Measurements from ENCODE around the gene HAPLN1.

Gene HAPLN1

DNA sequence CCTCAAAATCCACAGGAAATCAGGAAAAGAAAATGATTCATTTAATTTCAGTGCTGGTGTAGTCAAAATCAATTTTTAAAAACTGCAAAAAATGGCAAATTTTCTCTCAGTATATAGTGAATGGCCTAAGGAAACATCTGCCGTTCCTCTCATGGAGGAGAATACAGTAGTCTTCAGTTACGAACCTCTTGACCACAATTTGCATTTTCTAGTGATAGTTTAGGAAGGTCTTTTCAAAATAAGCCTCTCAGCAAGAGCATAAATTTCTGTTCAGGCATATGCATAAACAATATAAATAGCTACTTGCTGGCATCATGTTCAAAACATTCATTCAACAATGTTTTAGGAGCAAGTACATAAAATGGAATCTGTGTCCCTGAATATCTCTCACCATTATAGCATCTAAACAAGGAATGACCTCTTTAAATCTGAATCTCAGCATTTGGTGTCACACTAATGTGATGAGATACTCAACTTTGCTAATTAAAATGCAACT, 33.5 kb downstream of the HAPLN1 start:
- TF ChIP-seq EP300 (IDR thresholded peaks at IDR 0.05; ENCODE audit: borderline replicate concordance) (no peak), TAF1 (IDR thresholded peaks at IDR 0.05; ENCODE audit: low read depth) (no peak), TEAD4 (IDR thresholded peaks at IDR 0.05) (no peak), CEBPB (IDR thresholded peaks at IDR 0.05) (no peak), EGR1 (IDR thresholded peaks at IDR 0.05) (no peak), TCF12 (IDR thresholded peaks at IDR 0.05; ENCODE audit: low read depth) (no peak), ZBTB7A (IDR thresholded peaks at IDR 0.05; ENCODE audit: low read depth) (no peak), NFIC (IDR thresholded peaks at IDR 0.05) (no peak), FOXM1 (IDR thresholded peaks at IDR 0.05; ENCODE audit: borderline replicate concordance, low read depth) (no peak), RAD21 (IDR thresholded peaks at IDR 0.05; ENCODE audit: low read depth) (no peak)
- TF ChIP-seq, protein P1, sequence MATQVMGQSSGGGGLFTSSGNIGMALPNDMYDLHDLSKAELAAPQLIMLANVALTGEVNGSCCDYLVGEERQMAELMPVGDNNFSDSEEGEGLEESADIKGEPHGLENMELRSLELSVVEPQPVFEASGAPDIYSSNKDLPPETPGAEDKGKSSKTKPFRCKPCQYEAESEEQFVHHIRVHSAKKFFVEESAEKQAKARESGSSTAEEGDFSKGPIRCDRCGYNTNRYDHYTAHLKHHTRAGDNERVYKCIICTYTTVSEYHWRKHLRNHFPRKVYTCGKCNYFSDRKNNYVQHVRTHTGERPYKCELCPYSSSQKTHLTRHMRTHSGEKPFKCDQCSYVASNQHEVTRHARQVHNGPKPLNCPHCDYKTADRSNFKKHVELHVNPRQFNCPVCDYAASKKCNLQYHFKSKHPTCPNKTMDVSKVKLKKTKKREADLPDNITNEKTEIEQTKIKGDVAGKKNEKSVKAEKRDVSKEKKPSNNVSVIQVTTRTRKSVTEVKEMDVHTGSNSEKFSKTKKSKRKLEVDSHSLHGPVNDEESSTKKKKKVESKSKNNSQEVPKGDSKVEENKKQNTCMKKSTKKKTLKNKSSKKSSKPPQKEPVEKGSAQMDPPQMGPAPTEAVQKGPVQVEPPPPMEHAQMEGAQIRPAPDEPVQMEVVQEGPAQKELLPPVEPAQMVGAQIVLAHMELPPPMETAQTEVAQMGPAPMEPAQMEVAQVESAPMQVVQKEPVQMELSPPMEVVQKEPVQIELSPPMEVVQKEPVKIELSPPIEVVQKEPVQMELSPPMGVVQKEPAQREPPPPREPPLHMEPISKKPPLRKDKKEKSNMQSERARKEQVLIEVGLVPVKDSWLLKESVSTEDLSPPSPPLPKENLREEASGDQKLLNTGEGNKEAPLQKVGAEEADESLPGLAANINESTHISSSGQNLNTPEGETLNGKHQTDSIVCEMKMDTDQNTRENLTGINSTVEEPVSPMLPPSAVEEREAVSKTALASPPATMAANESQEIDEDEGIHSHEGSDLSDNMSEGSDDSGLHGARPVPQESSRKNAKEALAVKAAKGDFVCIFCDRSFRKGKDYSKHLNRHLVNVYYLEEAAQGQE (IDR thresholded peaks at IDR 0.05; ENCODE audit: low read depth) = no peak
- TF ChIP-seq, protein P2, sequence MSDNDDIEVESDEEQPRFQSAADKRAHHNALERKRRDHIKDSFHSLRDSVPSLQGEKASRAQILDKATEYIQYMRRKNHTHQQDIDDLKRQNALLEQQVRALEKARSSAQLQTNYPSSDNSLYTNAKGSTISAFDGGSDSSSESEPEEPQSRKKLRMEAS (IDR thresholded peaks at IDR 0.05) = no peak

DNA sequence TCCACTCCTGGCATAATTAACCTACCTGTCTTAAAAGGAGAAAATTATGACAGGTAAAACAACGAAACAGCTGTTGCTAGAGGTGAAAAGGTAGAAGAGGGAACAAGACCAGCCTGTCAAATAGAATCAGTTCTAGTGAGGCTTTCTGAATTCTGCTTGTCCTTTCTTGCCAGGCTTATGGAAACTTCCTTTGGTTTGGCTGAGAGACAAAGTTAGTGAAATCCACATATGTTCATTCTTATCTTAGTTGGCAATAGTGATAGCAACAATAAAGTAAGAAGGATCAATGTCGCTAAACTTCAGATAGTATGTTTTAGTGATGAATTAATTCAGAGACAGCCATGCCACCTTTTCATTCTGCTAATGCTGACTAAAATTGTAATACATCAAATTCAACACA, 34.4 kb downstream of the HAPLN1 start:
- TF ChIP-seq CREB1 (IDR thresholded peaks at IDR 0.05; ENCODE audit: low read depth) = no peak
- TF ChIP-seq ZBTB7A (IDR thresholded peaks at IDR 0.05; ENCODE audit: low read depth) = no peak
- TF ChIP-seq, protein P1 (IDR thresholded peaks at IDR 0.05; ENCODE audit: low read depth) = no peak
- no peak for TF ChIP-seq TCF12 (IDR thresholded peaks at IDR 0.05; ENCODE audit: low read depth)
- no peak for TF ChIP-seq NFIC (IDR thresholded peaks at IDR 0.05)
- TF ChIP-seq YY1 (IDR thresholded peaks at IDR 0.05; ENCODE audit: low read depth) = no peak
- no peak for TF ChIP-seq TAF1 (IDR thresholded peaks at IDR 0.05; ENCODE audit: low read depth)
- no peak for TF ChIP-seq TEAD4 (IDR thresholded peaks at IDR 0.05)
- no peak for TF ChIP-seq EP300 (IDR thresholded peaks at IDR 0.05; ENCODE audit: borderline replicate concordance)
- TF ChIP-seq, protein P3, sequence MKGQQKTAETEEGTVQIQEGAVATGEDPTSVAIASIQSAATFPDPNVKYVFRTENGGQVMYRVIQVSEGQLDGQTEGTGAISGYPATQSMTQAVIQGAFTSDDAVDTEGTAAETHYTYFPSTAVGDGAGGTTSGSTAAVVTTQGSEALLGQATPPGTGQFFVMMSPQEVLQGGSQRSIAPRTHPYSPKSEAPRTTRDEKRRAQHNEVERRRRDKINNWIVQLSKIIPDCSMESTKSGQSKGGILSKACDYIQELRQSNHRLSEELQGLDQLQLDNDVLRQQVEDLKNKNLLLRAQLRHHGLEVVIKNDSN (IDR thresholded peaks at IDR 0.05) = no peak
- TF ChIP-seq FOXM1 (IDR thresholded peaks at IDR 0.05; ENCODE audit: borderline replicate concordance, low read depth) = no peak
- no peak for TF ChIP-seq RAD21 (IDR thresholded peaks at IDR 0.05; ENCODE audit: low read depth)
- TF ChIP-seq CEBPB (IDR thresholded peaks at IDR 0.05) = no peak
- TF ChIP-seq EGR1 (IDR thresholded peaks at IDR 0.05) = no peak
- TF ChIP-seq, protein P2 (IDR thresholded peaks at IDR 0.05) = no peak

DNA sequence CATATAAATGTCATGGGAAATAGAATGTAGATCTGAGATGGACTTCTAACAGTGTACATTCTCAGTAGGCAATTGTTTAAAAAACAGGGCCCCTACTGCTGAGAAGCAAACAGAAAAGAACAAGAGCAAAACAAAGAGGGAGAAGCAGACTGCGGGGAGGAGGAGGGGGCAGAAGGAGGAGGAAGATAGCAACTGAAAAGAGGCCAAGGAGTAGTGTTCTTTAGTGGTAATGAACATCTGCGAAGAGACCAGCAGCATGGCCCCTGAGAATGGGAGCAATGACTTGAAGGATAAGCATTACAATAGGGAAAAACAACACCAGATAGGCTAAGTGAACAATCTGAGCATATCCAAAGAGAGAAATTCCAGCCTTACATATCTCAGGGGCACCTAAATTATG, 36.8 kb downstream of the HAPLN1 start:
- TF ChIP-seq RAD21 (IDR thresholded peaks at IDR 0.05; ENCODE audit: low read depth) (no peak), TCF12 (IDR thresholded peaks at IDR 0.05; ENCODE audit: low read depth) (no peak), TAF1 (IDR thresholded peaks at IDR 0.05; ENCODE audit: low read depth) (no peak), TEAD4 (IDR thresholded peaks at IDR 0.05) (no peak), CREB1 (IDR thresholded peaks at IDR 0.05; ENCODE audit: low read depth) (no peak), CEBPB (IDR thresholded peaks at IDR 0.05) (no peak), EGR1 (IDR thresholded peaks at IDR 0.05) (no peak), YY1 (IDR thresholded peaks at IDR 0.05; ENCODE audit: low read depth) (no peak), EP300 (IDR thresholded peaks at IDR 0.05; ENCODE audit: borderline replicate concordance) (no peak), NFIC (IDR thresholded peaks at IDR 0.05) (no peak), ZBTB7A (IDR thresholded peaks at IDR 0.05; ENCODE audit: low read depth) (no peak), FOXM1 (IDR thresholded peaks at IDR 0.05; ENCODE audit: borderline replicate concordance, low read depth) (no peak)
- TF ChIP-seq, protein P3 (IDR thresholded peaks at IDR 0.05) = no peak
- TF ChIP-seq, protein P1 (IDR thresholded peaks at IDR 0.05; ENCODE audit: low read depth) = no peak
- TF ChIP-seq, protein P2 (IDR thresholded peaks at IDR 0.05) = no peak

DNA sequence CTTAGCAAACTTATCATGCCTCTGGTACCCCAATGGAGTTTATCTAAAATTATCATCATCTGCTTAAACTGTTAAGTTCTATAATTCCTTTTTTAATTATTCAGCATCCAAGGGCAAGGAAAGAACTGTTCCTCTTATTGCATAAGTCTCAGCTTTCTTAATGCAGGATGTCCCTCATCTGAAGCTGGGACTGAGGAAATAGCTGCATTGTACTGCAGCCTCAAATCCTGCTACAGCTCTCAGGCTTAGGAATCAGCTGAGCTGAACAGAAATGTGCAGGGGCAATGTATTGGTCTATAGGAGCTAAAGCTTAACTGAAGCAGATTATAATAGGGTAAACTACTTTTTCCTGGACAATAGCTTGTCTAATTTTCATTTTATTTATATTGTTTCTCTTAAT, 48.0 kb downstream of the HAPLN1 start:
- TF ChIP-seq RAD21 (IDR thresholded peaks at IDR 0.05; ENCODE audit: low read depth) = no peak
- TF ChIP-seq CEBPB (IDR thresholded peaks at IDR 0.05) = no peak
- TF ChIP-seq, protein P3 (IDR thresholded peaks at IDR 0.05) = no peak
- TF ChIP-seq, protein P2 (IDR thresholded peaks at IDR 0.05) = no peak
- TF ChIP-seq CREB1 (IDR thresholded peaks at IDR 0.05; ENCODE audit: low read depth) = no peak
- TF ChIP-seq YY1 (IDR thresholded peaks at IDR 0.05; ENCODE audit: low read depth) = no peak
- TF ChIP-seq EGR1 (IDR thresholded peaks at IDR 0.05) = no peak
- no peak for TF ChIP-seq FOXM1 (IDR thresholded peaks at IDR 0.05; ENCODE audit: borderline replicate concordance, low read depth)
- no peak for TF ChIP-seq EP300 (IDR thresholded peaks at IDR 0.05; ENCODE audit: borderline replicate concordance)
- no peak for TF ChIP-seq ZBTB7A (IDR thresholded peaks at IDR 0.05; ENCODE audit: low read depth)
- no peak for TF ChIP-seq TEAD4 (IDR thresholded peaks at IDR 0.05)
- TF ChIP-seq NFIC (IDR thresholded peaks at IDR 0.05) = no peak
- no peak for TF ChIP-seq TCF12 (IDR thresholded peaks at IDR 0.05; ENCODE audit: low read depth)

Data from Ishikawa (cell line).